Gastroesophageal sphincter (tissue), 3 donors: ENCODE results near the gene TMEM14B.

Source experiments
- CTCF ChIP-seq, 4 experiments: fragments of 200-600 bp in 2 of 4; fragments of 450-650 bp in 2 of 4; sonication (generic) in 1 of 4; IDR thresholded peaks; one replicate each; pipeline ENCODE4 v1.5.1; 2017 to 2019; ENCODE audit warnings: antibody characterized with exemption in 4 of 4, mild to moderate bottlenecking in 2 of 4, moderate library complexity in 2 of 4
- EP300 ChIP-seq: sonication (generic); formaldehyde crosslinking; IDR thresholded peaks from one replicate; pipeline ENCODE4 v1.6.1; 2017; ENCODE audit warnings: antibody characterized with exemption, mild to moderate bottlenecking
- POLR2AphosphoS5 ChIP-seq: sonication (generic); formaldehyde crosslinking; IDR thresholded peaks from one replicate; pipeline ENCODE4 v1.6.1; 2017; ENCODE audit warnings: antibody characterized with exemption

GRCh38 chr6:10771371-10771894 is 23.8 kb downstream of the TMEM14B start:
- TF ChIP-seq CTCF (IDR thresholded peaks at IDR 0.05) = no peak
- no peak for TF ChIP-seq POLR2AphosphoS5
- TF ChIP-seq EP300 = no peak
